Heart right ventricle (tissue), 16 donors: ENCODE data around the gene SLC12A4. TPM values are rescaled to one million over a fixed set of nuclear protein-coding genes. Genes with fewer than 3 reads are reported as not detected.
A peak's percentile ranks its signal among the peaks of the same experiment; 100 is the strongest.

Source experiments
- ATAC-seq, 8 donors: fragments of 200-7000 bp; cut with Tn5 transposase; one replicate each; pipeline ENCODE4 v1.9.1; 2020; ENCODE audit warnings: mild to moderate bottlenecking in 8 of 8, moderate library complexity in 8 of 8, moderate number of reproducible peaks in 1 of 8
- DNase-seq, 2 donors: peaks; one replicate each; pipeline ENCODE4 v3.0.0-alpha.2; 2020
- H3K27ac ChIP-seq, 10 donors: fragments of 200-600 bp; sonication (generic) in 2 of 10; one replicate each; pipeline versions ENCODE4 v1.5.0 to v1.8.0; 2020 to 2022; ENCODE audit warnings: mild to moderate bottlenecking in 3 of 10
- H3K27me3 ChIP-seq, 7 donors: fragments of 200-600 bp; one replicate each; pipeline ENCODE4 v1.8.0; 2021 to 2022; ENCODE audit warnings: mild to moderate bottlenecking in 2 of 7
- H3K36me3 ChIP-seq, 9 donors: fragments of 200-600 bp; sonication (generic) in 1 of 9; one replicate each; pipeline versions ENCODE4 v1.5.0 to v1.8.0; 2020 to 2022; ENCODE audit warnings: mild to moderate bottlenecking in 2 of 9
- H3K4me1 ChIP-seq, 9 donors: fragments of 200-600 bp; sonication (generic) in 1 of 9; one replicate each; pipeline versions ENCODE4 v1.5.0 to v1.8.0; 2020 to 2022; ENCODE audit warnings: mild to moderate bottlenecking in 4 of 9
- H3K4me3 ChIP-seq, 10 donors: fragments of 200-600 bp; sonication (generic) in 2 of 10; one replicate each; pipeline versions ENCODE4 v1.5.0 to v1.8.0; 2020 to 2022; ENCODE audit warnings: mild to moderate bottlenecking in 7 of 10, moderate library complexity in 2 of 10
- H3K9me3 ChIP-seq, 11 donors: fragments of 200-600 bp in 10 of 11; sonication (generic) in 2 of 11; one replicate each; pipeline versions ENCODE4 v1.5.0 to v1.8.0; 2013 to 2022; ENCODE audit warnings: mild to moderate bottlenecking in 2 of 11, control low read depth in 1 of 11, moderate library complexity in 1 of 11
- WGBS, 2 donors: extraction: QIAGEN DNeasy Blood & Tissue Kit; methylation state at CpG; one replicate each; pipeline ENCODE4 v1.1.7; 2013; ENCODE audit warnings: inconsistent platforms in 1 of 2; 5-methylcytosine and 5-hydroxymethylcytosine counted together
- intact Hi-C, 10 donors: fragments of 100-400 bp; cut with DNase I; formaldehyde crosslinking; loops; one replicate each; pipeline versions ENCODE4 v1.11.1 to v1.14.2; 2022
- polyA plus RNA-seq, 2 donors: library from polyadenylated mRNA; stranded (reverse); fragments of 200-250 nt; gene quantifications; one replicate each; pipeline ENCODE4 v1.2.3, GENCODE V29; 2013
- total RNA-seq, 10 donors: library from RNA; stranded (reverse); fragmentation: NEBNext Ultra II Directional in 3 of 10; extraction: Animal tissue kit (Norgen Biotek cat#: 25700) in 3 of 10; gene quantifications; one replicate each; pipeline versions ENCODE4 v1.2.1 to v1.2.4, GENCODE V29; 2021 to 2023
- TF ChIP-seq, protein P1 (sequence below), 9 donors: fragments of 200-600 bp; sonication (generic) in 2 of 9; IDR thresholded peaks; one replicate each; pipeline versions ENCODE4 v1.5.0 to v1.8.0; 2021 to 2022; ENCODE audit warnings: antibody characterized with exemption in 9 of 9, mild to moderate bottlenecking in 5 of 9, moderate library complexity in 1 of 9
- donor health status: Arrhythmogenic right ventricular cardiomyopathy.
- donor health status: ischemic (EF 13 %, LVEDD 7.1; RV severe dilation, severe dysfunction).
- donor health status: healthy with polysubstance abuse.
- donor health status: DM: no; HTN: yes; CAD: no.
- donor health status: DM: no; HTN: no; CAD: no.
- donor health status: ischemic (EF 25% LVEDD 6.9; RV normal size, moderate dysfunction).
- donor health status: ischemic (EF 25% LVEDD 5.7; RV mildly dilated, moderate dysfunction).
- donor health status: healthy.
- donor health status: DM: yes; HTN: yes; CAD: no.
- donor health status: Ischemic cardiomyopathy.
- donor health status: ischemic (EF 35%, LVEDD 5.7; RV mildly dilated, moderate dysfunction).
- donor health status: nonischemic (EF 11% LVEDD 7.7; RV severe dilation, severe dysfunction).
- donor health status: DM: yes; HTN: yes; CAD: no.
- donor health status: PGD.
- donor health status: ischemic (EF 29% LVEDD 5.4; RV normal size, mild dysfunction).
- donor health status: nonischemic (EF 23%, LVEDD 6.1; RV moderate dilation, normal function).

The SLC12A4 gene
- total and polyA plus RNA-seq, 12 donors: 70.1 to 116 (median 86.6) TPM

DNA sequence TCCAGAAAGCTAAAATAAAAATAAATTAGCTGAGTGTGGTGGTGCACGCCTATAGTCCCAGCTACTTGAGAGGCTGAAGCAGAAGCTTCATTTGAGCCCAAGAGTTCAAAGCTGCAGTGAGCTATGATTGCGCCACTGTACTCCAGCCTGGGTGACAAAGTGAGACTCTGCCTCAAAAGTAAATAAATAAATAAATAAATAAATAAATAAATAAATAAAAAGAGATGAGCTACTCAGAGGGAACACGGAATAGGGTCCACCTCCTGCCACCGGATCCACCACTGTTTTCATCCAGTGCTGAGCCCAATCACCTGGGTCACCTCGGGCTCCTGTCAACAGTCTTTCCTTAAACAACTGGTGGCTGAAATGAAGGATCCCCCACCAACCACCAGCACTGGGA is 18.5 kb upstream of the SLC12A4 start:
- WGBS, 2 donors: 83 to 91% methylated on average over 5 of the region's 5 CpGs
- DNase-seq (no peak), ATAC-seq (no peak)
- intact Hi-C loops: loop anchor here in 1 of 10 donors (5.0 kb wide), 1 partner anchor 35 kb away; the partner anchor contains the start of genes DDX28 and DUS2
- Histone ChIP-seq H3K27me3 (no peaks in the 10 kb centered on the region), H3K4me3 (no peak overlapping the region), H3K9me3 (no peaks in the 10 kb centered on the region), H3K4me1 (peaks cover 3 to 54% (median 38%) of the 10 kb centered on the region in 9 donors), H3K36me3 (no peaks in the 10 kb centered on the region), H3K27ac (peak overlapping the region in 9 of 10 donors; percentile 7 to 77 (median 68))
- TF ChIP-seq, protein P1, sequence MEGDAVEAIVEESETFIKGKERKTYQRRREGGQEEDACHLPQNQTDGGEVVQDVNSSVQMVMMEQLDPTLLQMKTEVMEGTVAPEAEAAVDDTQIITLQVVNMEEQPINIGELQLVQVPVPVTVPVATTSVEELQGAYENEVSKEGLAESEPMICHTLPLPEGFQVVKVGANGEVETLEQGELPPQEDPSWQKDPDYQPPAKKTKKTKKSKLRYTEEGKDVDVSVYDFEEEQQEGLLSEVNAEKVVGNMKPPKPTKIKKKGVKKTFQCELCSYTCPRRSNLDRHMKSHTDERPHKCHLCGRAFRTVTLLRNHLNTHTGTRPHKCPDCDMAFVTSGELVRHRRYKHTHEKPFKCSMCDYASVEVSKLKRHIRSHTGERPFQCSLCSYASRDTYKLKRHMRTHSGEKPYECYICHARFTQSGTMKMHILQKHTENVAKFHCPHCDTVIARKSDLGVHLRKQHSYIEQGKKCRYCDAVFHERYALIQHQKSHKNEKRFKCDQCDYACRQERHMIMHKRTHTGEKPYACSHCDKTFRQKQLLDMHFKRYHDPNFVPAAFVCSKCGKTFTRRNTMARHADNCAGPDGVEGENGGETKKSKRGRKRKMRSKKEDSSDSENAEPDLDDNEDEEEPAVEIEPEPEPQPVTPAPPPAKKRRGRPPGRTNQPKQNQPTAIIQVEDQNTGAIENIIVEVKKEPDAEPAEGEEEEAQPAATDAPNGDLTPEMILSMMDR (IDR thresholded peaks at IDR 0.05): no peak

DNA sequence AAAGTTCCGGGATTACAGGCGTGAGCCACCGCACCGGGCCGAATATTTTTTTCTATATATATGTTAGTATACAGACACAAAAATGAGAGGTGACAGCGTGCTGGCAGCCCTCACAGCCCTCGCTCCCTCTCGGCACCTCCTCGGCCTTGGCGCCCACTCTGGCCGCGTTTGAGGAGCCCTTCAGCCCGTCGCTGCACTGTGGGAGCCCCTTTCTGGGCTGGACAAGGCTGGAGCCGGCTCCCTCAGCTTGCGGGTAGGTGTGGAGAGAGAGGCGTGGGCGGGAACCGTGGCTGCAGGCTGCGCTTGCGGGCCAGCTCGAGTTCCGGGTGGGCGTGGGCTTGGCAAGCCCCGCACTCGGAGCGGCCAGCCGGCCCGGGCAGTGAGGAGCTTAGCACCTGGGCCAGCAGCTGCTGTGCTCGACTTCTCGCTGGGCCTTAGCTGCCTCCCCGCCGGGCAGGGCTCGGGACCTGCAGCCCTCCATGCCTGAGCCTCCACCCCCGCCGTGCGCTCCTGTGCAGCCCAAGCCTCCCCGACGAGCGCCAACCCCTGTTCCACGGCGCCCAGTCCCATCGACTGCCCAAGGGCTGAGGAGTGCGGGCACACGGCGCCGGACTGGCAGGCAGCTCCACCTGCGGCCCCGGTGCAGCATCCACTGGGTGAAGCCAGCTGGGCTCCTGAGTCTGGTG is 13.7 kb upstream of the SLC12A4 start:
- DNase-seq (no peak), ATAC-seq (no peak)
- intact Hi-C loops: no loop called here
- H3K27me3 ChIP-seq: peaks cover 0 to 8% (median 0%) of the 10 kb centered on the region in 7 donors
- H3K27ac ChIP-seq: no peak overlapping the region
- TF ChIP-seq, protein P1 (IDR thresholded peaks at IDR 0.05): no peak
- H3K9me3 ChIP-seq: no peaks in the 10 kb centered on the region
- H3K4me1 ChIP-seq: peaks cover under 1 to 44% (median 29%) of the 10 kb centered on the region in 9 donors
- WGBS, 2 donors: 96% methylated on average over 49 of the region's 49 CpGs
- H3K36me3 ChIP-seq: no peaks in the 10 kb centered on the region
- H3K4me3 ChIP-seq: no peak overlapping the region

DNA sequence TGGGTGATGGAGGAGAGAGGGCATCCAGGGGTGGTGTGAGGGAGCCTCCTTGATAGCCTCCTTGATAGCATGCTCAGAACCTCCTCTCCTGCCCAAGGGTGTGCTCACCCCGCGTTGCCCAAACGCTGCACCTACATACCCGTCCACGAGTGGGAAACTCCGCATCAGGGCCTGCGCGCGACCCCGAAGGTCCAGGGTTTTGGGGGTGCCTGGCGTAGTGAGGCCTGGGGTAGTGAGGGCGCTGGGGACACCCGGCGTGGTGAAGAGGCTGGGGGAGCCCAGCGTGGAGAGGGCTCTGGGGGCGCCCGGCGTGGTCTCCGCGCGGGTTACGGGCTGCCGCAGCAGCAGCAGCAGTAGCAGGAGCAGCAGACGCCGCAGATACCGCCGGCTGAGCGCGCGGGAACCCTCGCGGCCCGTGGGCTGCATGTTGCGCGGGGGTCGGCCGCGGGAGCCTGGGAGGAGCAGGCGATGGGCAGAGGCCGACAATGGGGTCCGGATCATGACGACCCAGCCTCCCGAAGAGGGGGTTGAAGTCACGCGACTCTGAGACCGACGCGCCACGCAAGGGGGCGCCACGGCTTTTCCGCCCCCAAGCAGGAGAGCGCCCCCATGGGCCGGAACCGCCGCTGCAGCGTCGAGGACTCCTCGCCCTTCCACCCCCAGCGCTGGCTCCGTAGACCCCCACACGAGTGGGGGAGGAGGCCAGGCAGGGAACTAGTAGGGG is 11.7 kb upstream of the SLC12A4 start, which contains the start of gene DPEP3:
TSS of gene DPEP3 (minus strand) at position 545 of the 724 bp plus-strand sequence. CDS start at position 426, 119 bp downstream.
- WGBS, 2 donors: 54 to 62% methylated on average over 60 to 62 of the region's 62 CpGs
- no peaks in the 10 kb centered on the region for H3K36me3 ChIP-seq
- intact Hi-C loops: no loop called here
- H3K4me3 ChIP-seq: no peak within 1 kb of the TSS
- H3K27me3 ChIP-seq: peaks cover 0 to 8% (median 0%) of the 10 kb centered on the region in 7 donors
- H3K4me1 ChIP-seq: peaks cover 0 to 24% (median 19%) of the 10 kb centered on the region in 9 donors
- TF ChIP-seq, protein P1 (IDR thresholded peaks at IDR 0.05): peak in 5 of 9 donors; percentile 14 to 29 (median 23)
- H3K9me3 ChIP-seq: no peaks in the 10 kb centered on the region
- H3K27ac ChIP-seq: no peak within 1 kb of the TSS
- ATAC-seq (no peak), DNase-seq (no peak)

DNA sequence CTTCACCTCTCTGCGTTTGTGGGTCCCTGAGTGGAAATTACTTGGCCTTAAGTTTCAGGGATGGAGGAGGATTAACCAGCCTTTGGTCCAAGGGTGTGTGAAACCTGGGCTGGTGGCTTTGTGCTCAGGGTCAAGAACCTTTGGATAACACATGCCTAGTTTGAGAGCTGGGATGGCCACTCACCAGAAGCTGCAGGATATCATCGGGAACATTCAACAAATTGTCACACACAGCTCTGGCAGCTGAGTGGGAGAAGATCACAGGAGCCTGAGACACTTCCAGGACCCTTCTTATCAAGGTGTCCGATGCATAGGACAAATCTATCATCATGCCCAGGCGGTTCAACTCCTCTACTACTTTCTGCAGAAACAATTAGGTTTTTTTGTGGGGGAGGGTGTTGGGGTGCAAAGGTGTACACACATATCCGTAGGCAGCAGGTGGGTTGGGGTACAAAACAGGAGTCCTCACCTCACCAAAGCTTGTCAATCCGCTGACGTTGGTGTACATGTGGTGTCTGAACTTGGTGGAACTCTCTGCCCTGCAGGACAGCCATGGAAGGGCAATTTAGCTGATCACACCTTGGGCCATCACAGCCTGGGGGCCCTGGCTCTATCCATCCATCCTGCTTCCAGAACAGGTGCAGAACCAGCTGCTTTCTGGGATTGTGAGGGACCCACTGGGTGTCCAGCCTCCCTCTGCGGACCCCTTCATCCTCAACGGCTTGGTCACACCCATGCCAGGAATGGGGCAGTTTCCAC is 9.2 kb upstream of the SLC12A4 start:
- intact Hi-C loops: no loop called here
- no peak overlapping the region for H3K27ac ChIP-seq
- no peak overlapping the region for H3K4me3 ChIP-seq
- no peaks in the 10 kb centered on the region for H3K36me3 ChIP-seq
- no peaks in the 10 kb centered on the region for H3K4me1 ChIP-seq
- no peak for ATAC-seq
- DNase-seq: no peak
- WGBS, 2 donors: 67 to 74% methylated on average over 9 of the region's 9 CpGs
- H3K27me3 ChIP-seq: peaks cover 0 to 8% (median 0%) of the 10 kb centered on the region in 7 donors
- TF ChIP-seq, protein P1 (IDR thresholded peaks at IDR 0.05): no peak
- no peaks in the 10 kb centered on the region for H3K9me3 ChIP-seq
